IPS DF 4.7 (cell line): ENCODE data around the gene RNASE8.

Experiments used
- DNase-seq: peaks from one replicate; pipeline ENCODE4 v3.0.0-alpha.2; 2013; ENCODE audit warnings: low spot score; ENCODE audit errors: extremely low read depth

Gene RNASE8

GRCh38 chr14:21053184-21054122, 4.2 kb upstream of the RNASE8 start:
- no peak for DNase-seq

DNA sequence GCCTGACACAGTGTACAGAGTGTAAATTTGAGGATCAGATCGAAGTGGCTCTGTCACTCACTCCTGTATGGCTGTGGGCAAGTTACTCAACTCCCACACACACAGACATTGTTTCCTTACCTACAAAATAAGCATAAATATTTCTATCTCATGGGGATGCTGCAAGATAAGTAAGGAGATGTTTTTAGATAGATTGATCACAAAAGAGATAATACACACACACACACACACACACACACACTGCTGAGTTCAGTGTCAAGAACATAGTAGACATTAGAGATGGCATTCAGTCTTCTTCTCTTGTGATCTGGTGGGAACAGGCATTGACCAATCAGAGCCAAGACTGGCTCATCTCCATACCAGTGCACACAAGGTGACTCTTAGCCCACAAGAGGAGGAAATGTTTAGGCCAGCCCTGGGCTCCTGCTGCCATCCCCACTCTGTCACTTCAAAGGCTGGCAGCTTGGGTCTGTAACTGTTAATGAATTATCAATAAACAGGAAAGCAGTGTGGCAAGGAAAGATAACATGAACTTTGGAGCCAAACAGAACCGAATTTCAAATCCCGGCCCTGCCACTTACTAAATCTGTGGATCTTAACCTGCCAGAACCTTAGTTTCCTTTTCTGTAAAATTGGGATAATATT, 3.4 kb upstream of the RNASE8 start:
- no peak for DNase-seq

GRCh38 chr14:21054768-21055145, 2.9 kb upstream of the RNASE8 start:
- DNase-seq: no peak

- no peak for DNase-seq
Observed at GRCh38 chr14:21055432-21056117, 2.0 kb upstream of the RNASE8 start.

DNA sequence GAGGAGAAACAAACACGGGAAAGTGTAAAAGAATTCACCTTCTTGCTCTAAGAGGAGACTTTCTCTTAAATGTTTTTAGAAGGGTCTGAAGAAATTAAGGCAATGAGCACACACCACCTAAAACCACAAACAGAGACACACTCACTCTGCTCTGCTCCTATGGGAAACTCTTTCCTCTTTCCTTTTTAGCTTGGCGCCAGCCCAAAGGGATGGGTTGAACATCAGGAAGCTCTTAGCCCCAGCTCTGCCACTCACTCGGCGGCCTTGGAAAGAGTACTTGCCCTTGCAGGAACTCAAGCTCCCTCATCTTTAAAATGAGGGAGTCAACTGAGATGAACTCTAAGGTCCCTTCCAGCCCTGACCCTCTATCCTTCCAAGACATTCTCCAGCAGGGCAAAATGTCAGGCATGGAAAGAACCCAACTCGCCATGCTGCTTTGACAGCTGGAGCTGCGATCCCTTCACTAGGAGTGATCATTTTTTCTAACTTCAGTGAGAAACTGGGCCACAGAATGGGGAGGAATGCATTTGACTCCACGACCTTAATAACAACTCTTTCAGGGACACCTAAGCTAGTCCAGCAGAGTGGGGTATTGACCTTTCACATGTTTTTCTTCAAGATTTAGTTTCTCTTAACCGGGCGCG, 980 bp upstream of the RNASE8 start:
- DNase-seq: no peak

GRCh38 chr14:21058903-21059302, 1.3 kb downstream of the RNASE8 start:
- no peak for DNase-seq

DNA sequence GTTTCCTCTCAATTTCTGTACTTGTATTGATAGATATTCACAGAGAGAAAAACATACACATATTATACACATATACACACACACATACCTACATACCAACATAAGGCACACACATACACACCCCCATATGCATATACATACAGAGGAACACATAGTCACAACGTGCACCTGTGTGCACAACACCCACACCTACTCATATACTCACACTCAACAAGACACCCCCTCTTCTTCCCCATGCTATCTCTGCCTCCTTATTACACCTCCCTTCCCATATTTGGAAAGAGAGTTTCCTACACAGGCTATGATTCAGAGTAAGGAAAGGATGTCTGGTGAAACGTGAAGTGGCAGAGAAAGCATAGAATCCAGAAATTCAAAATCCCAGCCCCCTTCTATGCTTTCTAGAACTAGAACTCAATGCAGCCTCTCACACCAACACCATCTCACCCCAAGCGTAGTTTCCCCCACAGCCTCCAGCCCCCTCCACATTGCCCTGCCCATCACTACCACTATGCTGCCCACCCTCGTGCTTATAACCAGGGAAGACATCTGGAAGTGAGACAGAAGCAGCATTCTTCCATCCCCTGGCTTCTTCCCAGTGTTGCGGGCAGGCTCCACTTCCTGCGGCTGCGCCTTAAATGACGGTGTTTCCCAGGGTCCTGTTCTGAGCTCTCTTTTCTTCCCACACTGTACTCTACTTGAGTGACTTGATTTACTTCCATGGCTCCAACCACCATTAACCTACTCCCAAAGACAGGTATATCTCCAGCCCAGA, 2.4 kb downstream of the RNASE8 start:
- DNase-seq: no peak

DNA sequence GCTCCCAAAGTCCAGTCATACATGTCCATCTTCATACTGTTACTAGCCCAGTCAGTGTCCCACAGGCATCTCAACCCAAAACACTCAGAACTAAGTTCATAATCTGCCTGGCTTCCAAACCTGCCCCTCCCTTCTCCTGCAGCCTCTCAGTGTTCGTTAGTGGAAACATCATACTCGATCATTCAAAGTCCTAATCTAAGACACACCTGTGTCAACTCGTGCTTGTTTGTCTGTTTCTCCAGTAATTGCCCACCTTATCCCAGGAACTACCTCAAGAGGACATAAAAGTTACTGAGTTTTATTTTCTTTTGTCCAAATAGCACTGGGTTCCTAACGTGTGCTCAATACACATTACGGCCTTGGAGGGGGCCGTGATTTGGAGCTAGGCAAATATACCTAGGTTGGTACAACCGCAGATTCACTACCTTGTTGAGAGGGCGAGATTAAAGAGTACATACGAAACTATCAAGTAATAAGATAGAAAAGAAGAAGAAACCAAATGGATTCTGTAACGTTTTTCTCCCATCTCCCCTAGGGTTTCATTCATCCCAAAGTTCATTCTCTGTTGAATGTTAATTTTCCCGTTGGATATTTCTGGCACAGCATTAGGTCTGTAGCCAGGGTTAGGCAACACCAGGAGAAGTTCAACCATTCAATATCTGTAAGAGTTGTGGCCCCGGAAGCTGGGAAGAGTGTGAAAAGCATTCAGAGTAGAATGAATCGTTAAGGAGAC, 3.2 kb downstream of the RNASE8 start:
- no peak for DNase-seq

DNA sequence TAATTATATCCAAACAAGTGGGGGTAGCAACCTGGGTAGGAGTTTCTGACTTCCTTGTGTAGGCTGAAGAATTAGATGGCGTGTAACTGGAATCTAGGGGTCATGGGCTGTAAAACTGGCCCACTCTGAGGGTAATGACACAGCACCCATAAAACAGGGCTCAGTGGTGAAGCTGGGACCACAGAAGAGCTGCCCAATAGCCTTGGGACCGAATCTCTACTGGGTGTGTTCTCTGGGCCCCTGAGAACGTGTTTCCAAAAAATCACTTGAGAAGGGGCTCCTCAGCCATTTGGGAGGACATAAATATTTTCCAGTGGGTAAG, 3.7 kb downstream of the RNASE8 start:
- DNase-seq: no peak

DNA sequence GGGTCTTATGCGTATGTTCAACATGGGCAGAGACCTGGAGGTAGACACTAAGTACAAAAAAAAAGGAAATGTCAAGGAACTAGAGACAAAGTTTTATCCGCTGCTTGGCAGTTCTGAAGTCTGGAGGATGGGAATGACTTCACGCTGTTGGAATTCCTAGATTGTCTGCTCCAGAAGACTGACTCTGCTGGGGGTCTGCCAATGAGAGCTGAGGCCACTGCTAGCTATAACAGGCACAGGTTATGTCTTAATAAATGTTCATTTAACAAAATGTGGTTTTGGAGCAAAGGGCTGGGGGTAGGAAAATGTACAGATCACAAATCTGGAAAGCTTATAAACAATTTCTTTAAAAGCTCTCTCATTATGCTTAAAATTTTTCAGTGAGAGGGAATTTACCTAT, 5.9 kb downstream of the RNASE8 start:
- no peak for DNase-seq

DNA sequence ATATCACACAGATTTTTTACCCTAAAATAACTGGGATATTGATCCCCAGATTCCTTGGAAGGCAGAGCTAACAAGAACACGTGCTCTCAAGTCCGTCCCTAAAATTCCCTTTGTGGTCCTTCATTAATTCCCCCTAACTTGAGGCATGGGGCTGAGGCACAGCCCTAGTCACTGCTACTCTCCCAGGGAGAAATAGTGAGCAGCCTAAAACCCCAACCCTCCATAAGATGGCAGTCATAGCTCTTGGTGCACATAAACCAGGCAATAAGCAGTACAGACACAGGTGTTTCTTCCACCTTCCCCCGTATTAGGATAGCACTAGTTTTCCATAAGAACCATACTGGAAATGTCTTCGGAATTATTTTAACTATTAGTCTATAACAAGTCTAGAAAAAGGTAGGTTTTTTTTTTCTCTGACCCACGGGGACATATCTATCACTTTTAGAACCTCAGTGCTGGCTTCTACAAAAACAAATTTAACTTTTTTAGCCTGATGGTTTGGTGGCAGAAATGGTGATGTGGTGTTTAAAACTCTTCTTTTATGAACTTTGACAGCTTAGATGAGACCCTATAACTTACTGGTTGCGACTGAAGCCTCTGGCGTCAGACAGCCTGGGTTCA, 9.4 kb downstream of the RNASE8 start:
- no peak for DNase-seq

GRCh38 chr14:21068521-21069387, 11.1 kb downstream of the RNASE8 start:
- no peak for DNase-seq

- DNase-seq: no peak
Observed at GRCh38 chr14:21069388-21070082, 11.9 kb downstream of the RNASE8 start.

DNA sequence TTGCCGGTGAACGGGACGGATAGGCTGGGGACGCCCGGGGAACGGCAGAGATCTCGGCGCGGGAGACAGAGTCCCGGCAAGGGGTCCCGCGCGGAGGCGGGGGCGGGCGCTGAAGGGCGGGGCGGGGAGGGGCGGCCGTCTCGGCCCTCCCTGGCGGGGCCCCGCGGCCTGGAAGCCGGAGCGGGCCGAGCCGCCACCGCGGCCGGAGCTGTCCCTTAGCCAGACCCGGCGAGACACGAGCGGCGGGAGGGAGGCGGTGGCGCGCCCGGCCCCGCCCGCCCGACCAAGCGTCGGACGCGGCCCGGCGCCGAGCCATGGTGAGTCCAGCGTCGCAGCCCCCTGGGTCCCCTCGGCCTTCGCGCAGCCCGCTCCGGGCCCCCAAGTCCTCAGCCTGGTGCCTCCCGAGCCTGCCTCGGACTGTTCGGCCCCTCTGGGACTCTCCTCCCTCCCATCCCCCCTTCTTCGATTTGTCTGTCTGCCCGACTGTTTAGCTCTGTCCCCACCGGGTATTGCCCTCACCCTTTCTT, 12.5 kb downstream of the RNASE8 start, which contains the start of gene ARHGEF40:
Gene ARHGEF40 (plus strand): TSS at position 222 of the 527 bp plus-strand sequence. CDS start 93 bp downstream, at position 315.
- no peak for DNase-seq

- no peak for DNase-seq
Observed at GRCh38 chr14:21070610-21071224, 13.1 kb downstream of the RNASE8 start.

GRCh38 chr14:21071225-21072030, 13.8 kb downstream of the RNASE8 start:
- DNase-seq: no peak

DNA sequence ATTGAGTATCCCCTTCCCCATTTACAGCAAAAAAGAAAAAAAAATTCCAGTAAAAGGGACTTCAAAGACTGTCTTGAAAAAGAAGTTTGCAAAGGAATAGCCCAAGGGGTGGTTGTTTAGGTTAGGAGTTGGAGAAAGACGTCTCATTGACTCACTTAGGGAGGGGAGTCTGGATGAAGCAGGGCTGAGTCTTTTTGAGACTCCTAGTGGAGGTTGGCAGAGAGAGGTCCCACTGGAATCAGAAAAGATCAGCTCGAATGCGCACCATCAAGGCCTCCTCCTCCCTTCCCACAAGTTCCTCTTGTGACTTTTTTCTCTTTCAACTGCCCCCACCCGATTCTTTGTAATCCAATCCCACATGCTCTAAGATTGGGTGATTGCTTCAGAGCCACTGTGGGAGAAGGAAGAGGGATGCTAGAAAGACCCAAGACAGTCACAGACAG, 14.4 kb downstream of the RNASE8 start:
- no peak for DNase-seq
